ENCODE measurements around the gene CHRNA7.

The CHRNA7 gene

DNA sequence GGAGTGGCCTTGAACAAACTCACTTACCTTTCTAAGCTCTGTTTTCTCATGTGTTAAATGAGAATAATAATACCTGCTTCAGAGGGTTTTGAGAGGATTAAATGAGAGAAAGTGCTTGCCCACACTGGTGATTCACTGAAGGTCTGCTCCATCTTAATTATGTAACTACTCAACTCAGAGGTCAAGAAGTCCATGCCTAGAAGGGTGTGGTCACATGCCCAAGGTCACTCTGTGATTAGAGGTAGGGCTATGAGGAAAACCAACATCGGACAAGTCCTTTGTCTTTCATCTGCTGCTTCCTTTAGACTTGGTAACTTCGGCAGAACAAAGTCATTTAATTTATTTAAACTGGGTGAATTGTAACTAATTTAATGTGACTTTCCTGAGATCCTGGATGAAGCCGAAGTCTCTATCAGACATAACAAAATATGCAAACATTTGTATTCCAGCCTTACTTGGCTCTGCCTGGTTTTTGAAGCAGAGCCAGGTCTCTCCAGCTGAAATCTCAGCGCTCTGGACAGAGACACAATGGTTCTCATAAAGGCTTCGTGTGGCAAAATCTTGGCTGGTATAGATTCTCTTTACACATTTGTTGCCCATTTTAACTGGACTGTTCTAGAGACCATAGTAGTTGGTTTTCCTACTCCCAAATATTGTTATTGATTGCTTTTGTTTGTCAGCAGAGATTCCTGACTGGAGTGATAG lies 3.0 kb downstream of the CHRNA7 start:
- Histone ChIP-seq H3K9me3 (ENCODE audit: low read length) (no peaks in the 10 kb centered on the region), H3K4me2 (ENCODE audit: low read length) (no peak overlapping the region), H3K9ac (ENCODE audit: low read length) (no peak overlapping the region), H3K27ac (ENCODE audit: low read depth, low read length, poor library complexity, severe bottlenecking) (no peak overlapping the region), H3K9me2 (ENCODE audit: low read depth, low read length) (no peaks in the 10 kb centered on the region), H3K79me2 (ENCODE audit: insufficient read depth, low read length) (no peaks in the 10 kb centered on the region), H3K4me3 (ENCODE audit: low read depth, low read length, poor library complexity, severe bottlenecking) (no peak overlapping the region), H4K20me1 (ENCODE audit: insufficient read depth, low read length) (no peaks in the 10 kb centered on the region), H3K4me1 (ENCODE audit: insufficient read depth, low read length, severe bottlenecking) (no peaks in the 10 kb centered on the region), H3K27me3 (ENCODE audit: insufficient read depth, low read length) (no peaks in the 10 kb centered on the region), H2AFZ (ENCODE audit: low read length) (no peak overlapping the region), H3K36me3 (ENCODE audit: insufficient read depth, low read length) (no peaks in the 10 kb centered on the region), H3F3A (ENCODE audit: insufficient read depth, low read length) (no peaks in the 10 kb centered on the region)
- no peak for TF ChIP-seq EZH2 (IDR thresholded peaks at IDR 0.05; ENCODE audit: borderline replicate concordance, low read length)
- TF ChIP-seq, protein P1, sequence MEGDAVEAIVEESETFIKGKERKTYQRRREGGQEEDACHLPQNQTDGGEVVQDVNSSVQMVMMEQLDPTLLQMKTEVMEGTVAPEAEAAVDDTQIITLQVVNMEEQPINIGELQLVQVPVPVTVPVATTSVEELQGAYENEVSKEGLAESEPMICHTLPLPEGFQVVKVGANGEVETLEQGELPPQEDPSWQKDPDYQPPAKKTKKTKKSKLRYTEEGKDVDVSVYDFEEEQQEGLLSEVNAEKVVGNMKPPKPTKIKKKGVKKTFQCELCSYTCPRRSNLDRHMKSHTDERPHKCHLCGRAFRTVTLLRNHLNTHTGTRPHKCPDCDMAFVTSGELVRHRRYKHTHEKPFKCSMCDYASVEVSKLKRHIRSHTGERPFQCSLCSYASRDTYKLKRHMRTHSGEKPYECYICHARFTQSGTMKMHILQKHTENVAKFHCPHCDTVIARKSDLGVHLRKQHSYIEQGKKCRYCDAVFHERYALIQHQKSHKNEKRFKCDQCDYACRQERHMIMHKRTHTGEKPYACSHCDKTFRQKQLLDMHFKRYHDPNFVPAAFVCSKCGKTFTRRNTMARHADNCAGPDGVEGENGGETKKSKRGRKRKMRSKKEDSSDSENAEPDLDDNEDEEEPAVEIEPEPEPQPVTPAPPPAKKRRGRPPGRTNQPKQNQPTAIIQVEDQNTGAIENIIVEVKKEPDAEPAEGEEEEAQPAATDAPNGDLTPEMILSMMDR (IDR thresholded peaks at IDR 0.05; ENCODE audit: low read length), result no peak

DNA sequence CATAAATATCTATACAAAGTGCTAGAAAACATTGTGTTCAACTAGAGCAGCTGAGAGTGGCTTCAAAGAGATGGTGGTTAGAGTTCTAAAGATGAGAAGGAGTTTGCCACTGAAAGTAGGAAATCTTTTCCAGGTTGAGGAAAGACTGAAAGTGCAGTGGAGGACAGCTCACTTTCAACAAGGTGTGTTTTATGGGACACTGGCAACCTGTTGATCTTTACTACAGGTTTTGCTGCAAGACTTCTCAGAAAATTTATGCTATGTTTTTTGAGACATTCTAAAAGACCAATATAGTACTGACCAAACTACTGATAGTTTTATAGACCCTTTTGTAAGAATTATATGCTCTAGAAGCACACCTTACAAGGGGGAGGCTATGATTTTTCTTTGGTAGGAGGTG lies 3.8 kb downstream of the CHRNA7 start:
- H4K20me1 ChIP-seq (ENCODE audit: insufficient read depth, low read length), result no peaks in the 10 kb centered on the region
- no peaks in the 10 kb centered on the region for H3F3A ChIP-seq (ENCODE audit: insufficient read depth, low read length)
- no peak overlapping the region for H3K9ac ChIP-seq (ENCODE audit: low read length)
- no peaks in the 10 kb centered on the region for H3K9me3 ChIP-seq (ENCODE audit: low read length)
- H3K36me3 ChIP-seq (ENCODE audit: insufficient read depth, low read length), result no peaks in the 10 kb centered on the region
- H3K9me2 ChIP-seq (ENCODE audit: low read depth, low read length), result no peaks in the 10 kb centered on the region
- no peak overlapping the region for H3K4me3 ChIP-seq (ENCODE audit: low read depth, low read length, poor library complexity, severe bottlenecking)
- TF ChIP-seq, protein P1 (IDR thresholded peaks at IDR 0.05; ENCODE audit: low read length), result no peak
- no peak overlapping the region for H3K27ac ChIP-seq (ENCODE audit: low read depth, low read length, poor library complexity, severe bottlenecking)
- H3K4me1 ChIP-seq (ENCODE audit: insufficient read depth, low read length, severe bottlenecking), result no peaks in the 10 kb centered on the region
- H3K4me2 ChIP-seq (ENCODE audit: low read length), result no peak overlapping the region
- H3K27me3 ChIP-seq (ENCODE audit: insufficient read depth, low read length), result no peaks in the 10 kb centered on the region
- no peak overlapping the region for H2AFZ ChIP-seq (ENCODE audit: low read length)
- no peaks in the 10 kb centered on the region for H3K79me2 ChIP-seq (ENCODE audit: insufficient read depth, low read length)

DNA sequence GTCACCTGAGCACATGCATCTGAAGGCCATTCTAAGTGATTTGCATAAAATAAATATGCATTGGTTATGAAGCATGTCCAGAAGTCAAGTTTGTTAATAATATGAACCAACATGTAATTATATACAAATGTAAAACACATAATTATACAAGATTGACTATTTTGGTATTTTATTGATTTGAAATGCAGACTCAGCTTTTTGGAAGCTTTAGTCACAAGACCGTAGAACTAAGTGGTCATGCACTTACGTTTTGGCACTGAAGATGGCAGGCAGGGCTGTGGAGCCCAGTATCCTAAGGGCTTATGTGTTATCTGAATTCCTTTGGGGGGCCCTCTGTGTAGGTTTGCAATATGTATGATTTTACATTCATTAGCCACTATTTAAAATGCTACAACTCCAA lies 5.0 kb downstream of the CHRNA7 start:
- H3K79me2 ChIP-seq (ENCODE audit: insufficient read depth, low read length), result no peaks in the 10 kb centered on the region
- H2AFZ ChIP-seq (ENCODE audit: low read length), result no peak overlapping the region
- no peaks in the 10 kb centered on the region for H3K9me2 ChIP-seq (ENCODE audit: low read depth, low read length)
- no peaks in the 10 kb centered on the region for H3K36me3 ChIP-seq (ENCODE audit: insufficient read depth, low read length)
- H3K4me2 ChIP-seq (ENCODE audit: low read length), result no peak overlapping the region
- no peaks in the 10 kb centered on the region for H3K27me3 ChIP-seq (ENCODE audit: insufficient read depth, low read length)
- H4K20me1 ChIP-seq (ENCODE audit: insufficient read depth, low read length), result no peaks in the 10 kb centered on the region
- H3K4me3 ChIP-seq (ENCODE audit: low read depth, low read length, poor library complexity, severe bottlenecking), result no peak overlapping the region
- H3K9ac ChIP-seq (ENCODE audit: low read length), result no peak overlapping the region
- no peaks in the 10 kb centered on the region for H3F3A ChIP-seq (ENCODE audit: insufficient read depth, low read length)
- TF ChIP-seq, protein P1 (IDR thresholded peaks at IDR 0.05; ENCODE audit: low read length), result no peak
- no peak for TF ChIP-seq EZH2 (IDR thresholded peaks at IDR 0.05; ENCODE audit: borderline replicate concordance, low read length)
- H3K9me3 ChIP-seq (ENCODE audit: low read length), result no peaks in the 10 kb centered on the region
- no peaks in the 10 kb centered on the region for H3K4me1 ChIP-seq (ENCODE audit: insufficient read depth, low read length, severe bottlenecking)
- no peak overlapping the region for H3K27ac ChIP-seq (ENCODE audit: low read depth, low read length, poor library complexity, severe bottlenecking)

Measured in OCI-LY1 (cell line).